Measurements from ENCODE around the gene CHD1.

Gene CHD1

DNA sequence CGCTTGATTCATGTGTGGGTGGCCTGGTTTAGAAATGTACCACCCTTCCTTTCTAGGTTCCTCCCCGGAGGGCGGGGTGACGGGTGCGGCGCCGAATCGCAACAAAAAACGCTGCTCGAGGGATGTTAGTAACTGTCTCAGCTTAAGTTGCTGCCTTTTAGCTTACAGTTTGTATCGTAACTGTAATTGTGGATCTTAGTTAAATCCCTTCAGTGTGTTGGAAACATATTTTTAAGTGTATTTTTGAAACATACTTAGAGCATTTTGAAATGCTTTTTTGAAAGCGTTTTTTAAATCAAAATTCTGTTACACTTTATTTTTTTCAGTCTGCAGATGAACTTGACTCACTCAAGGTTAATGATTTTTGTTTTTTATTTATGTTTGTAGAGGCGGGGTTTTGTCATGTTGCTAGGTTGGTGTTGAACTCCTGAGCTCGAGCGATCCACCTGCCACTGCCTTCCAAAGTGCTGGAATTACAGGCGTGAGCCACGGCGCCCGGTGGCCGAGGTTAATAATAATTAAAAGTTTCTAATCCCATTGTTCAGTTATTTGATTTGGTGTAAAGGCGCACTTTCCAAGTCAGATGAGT lies 997 bp upstream of the CHD1 start:
- POLR2A ChIA-PET (ENCODE audit: low non-redundant PET), result interaction anchor here (0.5 to 0.6 kb wide), 3 partner anchors 10 to 1612 kb away, joined by 3 to 6 read pairs (median 3); no protein-coding TSS in a partner anchor
- TF ChIP-seq, protein P1, sequence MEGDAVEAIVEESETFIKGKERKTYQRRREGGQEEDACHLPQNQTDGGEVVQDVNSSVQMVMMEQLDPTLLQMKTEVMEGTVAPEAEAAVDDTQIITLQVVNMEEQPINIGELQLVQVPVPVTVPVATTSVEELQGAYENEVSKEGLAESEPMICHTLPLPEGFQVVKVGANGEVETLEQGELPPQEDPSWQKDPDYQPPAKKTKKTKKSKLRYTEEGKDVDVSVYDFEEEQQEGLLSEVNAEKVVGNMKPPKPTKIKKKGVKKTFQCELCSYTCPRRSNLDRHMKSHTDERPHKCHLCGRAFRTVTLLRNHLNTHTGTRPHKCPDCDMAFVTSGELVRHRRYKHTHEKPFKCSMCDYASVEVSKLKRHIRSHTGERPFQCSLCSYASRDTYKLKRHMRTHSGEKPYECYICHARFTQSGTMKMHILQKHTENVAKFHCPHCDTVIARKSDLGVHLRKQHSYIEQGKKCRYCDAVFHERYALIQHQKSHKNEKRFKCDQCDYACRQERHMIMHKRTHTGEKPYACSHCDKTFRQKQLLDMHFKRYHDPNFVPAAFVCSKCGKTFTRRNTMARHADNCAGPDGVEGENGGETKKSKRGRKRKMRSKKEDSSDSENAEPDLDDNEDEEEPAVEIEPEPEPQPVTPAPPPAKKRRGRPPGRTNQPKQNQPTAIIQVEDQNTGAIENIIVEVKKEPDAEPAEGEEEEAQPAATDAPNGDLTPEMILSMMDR (conservative IDR thresholded peaks at IDR 0.05; ENCODE audit: low read depth), result no peak
- H3K27ac ChIP-seq, result peak overlapping the region; percentile 100
- no peak for DNase-seq (ENCODE audit: low spot score)
- CTCF ChIA-PET, result interaction anchor here (0.6 to 1.8 kb wide), 3 partner anchors 52 to 103 kb away, joined by 3 to 13 read pairs (median 3); no protein-coding TSS in a partner anchor

DNA sequence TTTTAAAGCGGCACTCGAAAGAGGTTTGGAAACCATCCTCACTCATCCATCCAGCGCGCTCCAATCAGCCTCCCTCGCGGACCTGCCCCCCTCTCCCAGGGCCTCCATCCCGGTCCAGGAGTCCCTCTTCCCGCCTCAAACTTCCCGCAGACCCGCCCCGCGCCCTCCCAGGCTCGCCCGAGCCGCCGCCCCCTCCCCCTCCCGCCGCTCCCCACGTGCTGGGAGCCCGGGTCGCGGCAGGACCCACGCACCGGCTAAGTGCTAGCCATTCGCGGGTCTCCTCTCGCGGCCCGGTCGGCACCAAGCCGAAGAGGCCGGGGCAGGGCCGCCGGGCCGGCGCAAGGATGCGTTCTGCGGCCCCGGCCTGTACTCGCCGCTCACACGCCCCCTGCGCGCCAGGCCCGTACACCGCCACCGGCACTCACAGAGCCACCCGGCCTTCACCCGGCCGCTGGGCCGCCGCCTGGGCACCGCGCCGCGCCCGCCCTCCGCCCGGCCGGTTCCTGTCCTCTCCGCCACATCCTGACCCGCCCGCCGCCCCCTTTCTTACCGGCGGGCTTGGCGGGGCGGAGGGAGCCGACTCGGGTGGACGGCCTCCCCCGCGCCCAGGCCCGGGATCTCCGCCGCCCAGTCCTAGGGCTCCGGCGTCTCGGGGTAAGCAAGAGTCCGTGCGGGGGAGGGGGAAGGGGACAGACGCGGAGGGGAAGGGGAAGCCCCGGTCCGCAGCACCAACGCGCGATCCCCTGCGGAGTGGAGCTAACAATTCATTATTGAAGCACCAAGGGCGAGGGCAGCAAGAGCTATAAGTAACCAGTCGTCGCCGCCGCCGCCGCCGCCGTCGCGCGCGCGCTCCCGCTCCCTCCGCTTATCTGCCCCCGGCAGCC lies 576 bp downstream of the CHD1 start:
- peak; percentile 78 for DNase-seq (ENCODE audit: low spot score)
- POLR2A ChIA-PET (ENCODE audit: low non-redundant PET), result interaction anchor here (0.6 to 0.7 kb wide), 2 partner anchors 28 to 127 kb away, joined by 4 to 6 read pairs; no protein-coding TSS in a partner anchor
- CTCF ChIA-PET, result interaction anchor here (1.8 kb wide), 1 partner anchor 104 kb away, joined by 13 read pairs; no protein-coding TSS in a partner anchor
- TF ChIP-seq, protein P1 (conservative IDR thresholded peaks at IDR 0.05; ENCODE audit: low read depth), result no peak
- H3K27ac ChIP-seq, result peak overlapping the region; percentile 100

DNA sequence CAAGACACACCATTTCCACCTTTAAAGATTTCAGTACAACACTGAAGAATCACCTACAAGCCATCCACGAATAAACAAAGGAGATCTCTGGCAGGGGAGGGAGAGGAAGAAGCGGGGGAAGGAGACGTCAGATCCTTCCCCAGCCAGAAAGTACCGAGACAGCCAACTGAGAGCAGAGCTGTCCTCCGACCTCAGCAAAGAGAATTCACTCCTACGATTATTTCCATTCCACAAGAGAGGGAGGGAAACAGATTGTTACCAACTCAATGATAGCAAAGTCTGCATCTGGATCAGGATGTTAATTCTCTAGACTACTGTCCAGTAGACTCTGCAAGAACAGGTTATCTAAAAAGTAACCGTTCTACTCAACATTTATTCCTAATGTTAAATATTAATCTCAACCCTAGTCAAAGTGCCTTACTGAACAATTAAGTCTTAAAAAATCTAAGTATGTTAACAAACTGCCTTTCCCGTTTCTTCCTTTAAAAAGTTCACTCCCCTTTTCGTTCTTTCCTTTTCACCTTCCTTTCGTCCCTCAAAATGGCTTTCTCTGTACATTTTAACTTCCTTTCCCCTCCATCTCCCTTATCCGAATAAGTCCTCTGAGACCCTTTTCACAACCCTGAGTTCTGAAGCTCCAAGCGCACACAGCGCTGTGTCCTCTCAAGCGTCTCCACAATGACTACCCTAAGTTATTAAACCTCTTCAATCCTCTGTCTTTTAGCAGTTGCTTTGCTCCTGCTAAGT lies 1.4 kb downstream of the CHD1 start:
- peak overlapping the region; percentile 100 for H3K27ac ChIP-seq
- POLR2A ChIA-PET (ENCODE audit: low non-redundant PET), result no interaction called here
- CTCF ChIA-PET, result interaction anchor here (1.4 kb wide), 1 partner anchor 105 kb away, joined by 3 read pairs; no protein-coding TSS in a partner anchor
- DNase-seq (ENCODE audit: low spot score), result peak; percentile 53
- TF ChIP-seq, protein P1 (conservative IDR thresholded peaks at IDR 0.05; ENCODE audit: low read depth), result no peak

DNA sequence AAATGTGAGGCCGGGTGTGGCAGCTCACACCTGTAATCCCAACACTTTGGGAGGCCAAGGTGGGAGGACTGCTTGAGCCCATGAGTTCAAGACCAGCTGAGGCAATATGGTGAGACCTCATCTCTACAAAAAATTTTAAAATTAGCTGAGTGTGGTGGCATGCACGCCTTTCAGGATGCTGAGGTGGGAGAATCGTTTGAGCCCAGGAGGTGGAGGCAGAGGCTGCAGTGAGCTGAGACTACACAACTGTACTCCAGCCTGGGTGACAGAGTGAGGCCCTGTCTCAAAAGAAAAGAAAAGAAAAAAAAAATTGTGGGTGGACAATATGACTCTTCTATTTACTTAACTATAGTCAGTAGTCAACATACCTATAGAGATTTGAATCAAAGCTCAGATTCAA lies 4.8 kb downstream of the CHD1 start:
- H3K27ac ChIP-seq, result no peak overlapping the region
- ChIA-PET CTCF (interaction anchor here (0.6 to 1.4 kb wide), 4 partner anchors 11 to 548 kb away, joined by 3 to 4 read pairs (median 4); no protein-coding TSS in a partner anchor), POLR2A (ENCODE audit: low non-redundant PET) (no interaction called here)
- no peak for DNase-seq (ENCODE audit: low spot score)
- TF ChIP-seq, protein P1 (conservative IDR thresholded peaks at IDR 0.05; ENCODE audit: low read depth), result no peak

DNA sequence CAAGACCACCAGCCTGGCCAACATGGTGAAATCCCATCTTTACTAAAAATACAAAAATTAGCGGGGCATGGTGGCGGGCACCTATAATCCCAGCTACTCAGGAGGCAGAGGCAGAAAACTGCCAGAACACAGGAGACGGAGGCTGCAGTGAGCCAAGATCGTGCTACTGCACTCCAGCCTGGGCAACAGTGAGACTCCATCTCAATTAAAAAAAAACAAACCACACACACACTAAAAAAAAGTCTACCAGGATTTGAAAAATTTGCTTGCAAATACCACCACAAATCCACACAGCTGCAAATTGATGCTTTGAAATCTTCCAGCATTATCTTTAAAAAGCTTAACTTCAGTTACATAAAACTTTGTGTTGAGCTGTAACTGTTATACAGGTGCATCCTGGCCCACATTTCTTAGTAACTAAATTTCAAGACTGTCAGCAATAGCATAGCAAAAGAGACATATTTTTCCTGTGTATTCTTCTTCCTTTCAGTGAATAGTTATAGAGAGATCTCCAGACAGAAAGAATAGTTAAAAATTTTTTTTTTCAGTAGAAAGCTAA lies 6.8 kb downstream of the CHD1 start:
- POLR2A ChIA-PET (ENCODE audit: low non-redundant PET), result no interaction called here
- TF ChIP-seq, protein P1 (conservative IDR thresholded peaks at IDR 0.05; ENCODE audit: low read depth), result no peak
- H3K27ac ChIP-seq, result no peak overlapping the region
- no peak for DNase-seq (ENCODE audit: low spot score)
- CTCF ChIA-PET, result no interaction called here

Measured in RWPE1 (cell line).